HS-27A (cell line): Measurements from ENCODE around the gene MED15.

Source experiments
- DNase-seq: peaks from one replicate; pipeline ENCODE4 v3.0.0-alpha.2; 2012; ENCODE audit warnings: low read depth, missing footprints

The MED15 gene

GRCh38 chr22:20509344-20510047, 2.1 kb downstream of the MED15 start:
- no peak for DNase-seq

GRCh38 chr22:20510811-20511577, 3.6 kb downstream of the MED15 start:
- DNase-seq, result no peak

GRCh38 chr22:20511578-20512229, 4.3 kb downstream of the MED15 start:
- DNase-seq, result no peak

GRCh38 chr22:20514658-20515406, 7.4 kb downstream of the MED15 start:
- no peak for DNase-seq

- DNase-seq, result no peak
These were observed 9.0 kb downstream of the MED15 start for GRCh38 chr22:20516399-20516798.

- DNase-seq, result no peak
These were observed 10.0 kb downstream of the MED15 start for GRCh38 chr22:20517422-20517821.

- no peak for DNase-seq
These were observed 10.6 kb downstream of the MED15 start for GRCh38 chr22:20517841-20518592.

GRCh38 chr22:20519558-20519957, 12.1 kb downstream of the MED15 start:
- no peak for DNase-seq

- DNase-seq, result no peak
These were observed 12.7 kb downstream of the MED15 start for GRCh38 chr22:20520093-20520511.

GRCh38 chr22:20522134-20523004, 15.0 kb downstream of the MED15 start:
- no peak for DNase-seq

- DNase-seq, result no peak
These were observed 15.9 kb downstream of the MED15 start for GRCh38 chr22:20523086-20523983.

- DNase-seq, result no peak
These were observed 16.6 kb downstream of the MED15 start for GRCh38 chr22:20524004-20524481.

- no peak for DNase-seq
These were observed 17.6 kb downstream of the MED15 start for GRCh38 chr22:20525048-20525447.

- no peak for DNase-seq
These were observed 18.9 kb downstream of the MED15 start for GRCh38 chr22:20526305-20526627.

GRCh38 chr22:20526628-20527355, 19.4 kb downstream of the MED15 start:
- peak; percentile 53 for DNase-seq

GRCh38 chr22:20528405-20528978, 21.1 kb downstream of the MED15 start:
- DNase-seq, result no peak

- DNase-seq, result peak; percentile 59
These were observed 23.2 kb downstream of the MED15 start for GRCh38 chr22:20530368-20531153.

GRCh38 chr22:20531154-20531403, 23.7 kb downstream of the MED15 start:
- no peak for DNase-seq
